Karpas-422 (cell line): ENCODE measurements around the gene KCNH5. TPM values are rescaled to one million over a fixed set of nuclear protein-coding genes. Genes with fewer than 3 reads are reported as not detected.

Source experiments
- DNase-seq: peaks from one replicate; pipeline ENCODE4 v3.0.0-alpha.2; 2015
- H2AFZ ChIP-seq: fragments of 200-600 bp; sonication (generic); 2 replicates; pipeline ENCODE4 v1.6.1; 2014; ENCODE audit warnings: antibody characterized with exemption, low read length, mixed read lengths
- H3K27ac ChIP-seq: fragments of 200-600 bp; sonication (generic); 2 replicates; pipeline ENCODE4 v1.5.1; 2014; ENCODE audit warnings: mild to moderate bottlenecking, low read length, moderate library complexity
- H3K27me3 ChIP-seq: fragments of 200-600 bp; sonication (generic); 2 replicates; pipeline ENCODE4 v1.6.1; 2014; ENCODE audit warnings: low read length, mixed read lengths
- H3K36me3 ChIP-seq: fragments of 200-600 bp; sonication (generic); 2 replicates; pipeline ENCODE4 v1.6.1; 2014; ENCODE audit warnings: low read length, mixed read lengths; ENCODE audit not compliant: insufficient read depth
- H3K4me1 ChIP-seq: fragments of 200-600 bp; sonication (generic); 2 replicates; pipeline ENCODE4 v1.6.1; 2014; ENCODE audit warnings: mild to moderate bottlenecking, low read length, mixed read lengths
- H3K4me2 ChIP-seq: fragments of 200-600 bp; sonication (generic); 2 replicates; pipeline ENCODE4 v1.6.1; 2014; ENCODE audit warnings: low read length, low read depth, mild to moderate bottlenecking; ENCODE audit not compliant: poor library complexity, severe bottlenecking
- H3K4me3 ChIP-seq: fragments of 200-600 bp; sonication (generic); 2 replicates; pipeline ENCODE4 v1.5.1; 2014; ENCODE audit warnings: mild to moderate bottlenecking, antibody characterized with exemption, low read length, mixed read lengths
- H3K79me2 ChIP-seq: fragments of 200-600 bp; sonication (generic); 2 replicates; pipeline ENCODE4 v1.6.1; 2014; ENCODE audit warnings: mild to moderate bottlenecking, low read length, mixed read lengths
- H3K9ac ChIP-seq: fragments of 200-600 bp; sonication (generic); 2 replicates; pipeline ENCODE4 v1.6.0; 2014; ENCODE audit warnings: low read length
- H3K9me2 ChIP-seq: fragments of 200-600 bp; sonication (generic), shearing (Covaris generic); replicated peaks from 2 replicates; pipeline ENCODE4 v1.6.0; 2014; ENCODE audit warnings: mild to moderate bottlenecking, low read length, moderate library complexity; ENCODE audit not compliant: insufficient read depth
- H3K9me3 ChIP-seq: fragments of 300-700, 200-600 bp; sonication (generic); 2 replicates; pipeline ENCODE4 v1.6.1; 2014; ENCODE audit warnings: low read length, mixed read lengths
- H4K20me1 ChIP-seq: fragments of 200-600 bp; sonication (generic); 2 replicates; pipeline ENCODE4 v1.6.1; 2014; ENCODE audit warnings: mild to moderate bottlenecking, antibody characterized with exemption, low read length, low read depth; ENCODE audit not compliant: insufficient read depth
- total RNA-seq: library from RNA; depleted of rRNA; stranded (reverse); fragments of >200 nt; shearing (Covaris generic); gene quantifications from 2 replicates; pipeline ENCODE4 v1.2.3, GENCODE V29; 2014; ENCODE audit warnings: low replicate concordance

The KCNH5 gene
- total RNA-seq, 1 experiment from 2014 or later = 0.04 TPM

GRCh38 chr14:62854951-62855350 lies 190.3 kb downstream of the KCNH5 start:
- Histone ChIP-seq H3K9ac (no peak overlapping the region), H2AFZ (no peak overlapping the region), H3K4me3 (no peak overlapping the region), H4K20me1 (no peaks in the 10 kb centered on the region), H3K4me1 (no peaks in the 10 kb centered on the region), H3K36me3 (no peaks in the 10 kb centered on the region), H3K79me2 (no peaks in the 10 kb centered on the region), H3K4me2 (no peak overlapping the region), H3K9me3 (no peaks in the 10 kb centered on the region), H3K27ac (no peak overlapping the region), H3K27me3 (no peaks in the 10 kb centered on the region), H3K9me2 (no peaks in the 10 kb centered on the region)
- no peak for DNase-seq

DNA sequence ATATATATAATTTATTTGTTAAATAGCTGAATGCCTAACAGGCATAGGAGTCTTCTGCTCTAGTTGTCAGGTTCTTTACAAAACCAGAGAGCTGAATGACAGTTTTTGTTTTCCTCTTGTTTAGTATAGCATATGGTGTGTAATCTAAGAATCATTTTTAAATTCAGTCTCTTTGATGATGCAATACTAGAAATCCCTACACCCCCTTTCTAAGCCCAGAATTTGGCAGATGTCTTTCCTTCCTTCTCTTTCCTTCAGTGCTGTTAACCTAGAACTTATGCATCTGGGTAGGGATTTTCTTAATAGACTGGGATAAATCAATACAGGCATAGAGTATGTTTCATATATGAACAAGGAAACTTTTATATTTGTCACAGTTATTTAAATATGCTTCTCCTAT lies 198.1 kb downstream of the KCNH5 start:
- DNase-seq = no peak
- no peaks in the 10 kb centered on the region for H4K20me1 ChIP-seq
- H3K27me3 ChIP-seq = no peaks in the 10 kb centered on the region
- no peaks in the 10 kb centered on the region for H3K9me3 ChIP-seq
- H3K27ac ChIP-seq = no peak overlapping the region
- H3K9ac ChIP-seq = no peak overlapping the region
- no peak overlapping the region for H3K4me2 ChIP-seq
- H3K36me3 ChIP-seq = no peaks in the 10 kb centered on the region
- H3K4me3 ChIP-seq = no peak overlapping the region
- no peaks in the 10 kb centered on the region for H3K4me1 ChIP-seq
- H3K79me2 ChIP-seq = no peaks in the 10 kb centered on the region
- no peak overlapping the region for H2AFZ ChIP-seq
- H3K9me2 ChIP-seq = no peaks in the 10 kb centered on the region

GRCh38 chr14:62844546-62844945 lies 200.7 kb downstream of the KCNH5 start:
- H3K4me1 ChIP-seq = no peaks in the 10 kb centered on the region
- no peaks in the 10 kb centered on the region for H3K27me3 ChIP-seq
- no peaks in the 10 kb centered on the region for H4K20me1 ChIP-seq
- H3K79me2 ChIP-seq = no peaks in the 10 kb centered on the region
- no peak overlapping the region for H2AFZ ChIP-seq
- no peak overlapping the region for H3K4me3 ChIP-seq
- no peak overlapping the region for H3K9ac ChIP-seq
- no peak overlapping the region for H3K4me2 ChIP-seq
- no peaks in the 10 kb centered on the region for H3K9me2 ChIP-seq
- DNase-seq = no peak
- no peaks in the 10 kb centered on the region for H3K36me3 ChIP-seq
- no peaks in the 10 kb centered on the region for H3K9me3 ChIP-seq
- no peak overlapping the region for H3K27ac ChIP-seq

GRCh38 chr14:62824086-62824485 lies 221.2 kb downstream of the KCNH5 start:
- Histone ChIP-seq H3K4me1 (no peaks in the 10 kb centered on the region), H4K20me1 (no peaks in the 10 kb centered on the region), H3K36me3 (no peaks in the 10 kb centered on the region), H3K9me3 (no peaks in the 10 kb centered on the region; the same call in 1 of the 2 replicates), H3K27me3 (no peaks in the 10 kb centered on the region; the same call in 1 of the 2 replicates), H3K4me2 (no peak overlapping the region), H2AFZ (no peak overlapping the region), H3K27ac (no peak overlapping the region), H3K9me2 (no peaks in the 10 kb centered on the region), H3K79me2 (no peaks in the 10 kb centered on the region), H3K9ac (no peak overlapping the region), H3K4me3 (no peak overlapping the region)
- DNase-seq = no peak

GRCh38 chr14:62819931-62820330 lies 225.3 kb downstream of the KCNH5 start:
- no peak overlapping the region for H3K4me3 ChIP-seq
- H3K27me3 ChIP-seq = no peaks in the 10 kb centered on the region

GRCh38 chr14:62807636-62808035 lies 237.6 kb downstream of the KCNH5 start:
- Histone ChIP-seq H3K9me3 (peaks cover 6% of the 10 kb centered on the region), H3K9me2 (no peaks in the 10 kb centered on the region; the same call in 1 of the 2 replicates), H4K20me1 (no peaks in the 10 kb centered on the region), H3K27me3 (peaks cover 3% of the 10 kb centered on the region; the same call in 1 of the 2 replicates), H3K79me2 (no peaks in the 10 kb centered on the region), H3K27ac (no peak overlapping the region), H3K4me3 (no peak overlapping the region), H3K4me1 (no peaks in the 10 kb centered on the region), H3K36me3 (no peaks in the 10 kb centered on the region), H3K9ac (no peak overlapping the region), H2AFZ (no peak overlapping the region), H3K4me2 (no peak overlapping the region)
- no peak for DNase-seq

More at GRCh38 chr14:62819931-62820330, 225.3 kb downstream of the KCNH5 start:
- Histone ChIP-seq H3K9ac (no peak overlapping the region), H3K4me1 (no peaks in the 10 kb centered on the region), H3K79me2 (no peaks in the 10 kb centered on the region), H3K36me3 (no peaks in the 10 kb centered on the region), H3K9me3 (peaks cover 7% of the 10 kb centered on the region), H3K4me2 (no peak overlapping the region), H2AFZ (no peak overlapping the region), H3K9me2 (no peaks in the 10 kb centered on the region), H4K20me1 (no peaks in the 10 kb centered on the region), H3K27ac (no peak overlapping the region)
- no peak for DNase-seq

- Histone ChIP-seq H3K79me2 (no peaks in the 10 kb centered on the region), H3K4me2 (no peak overlapping the region), H3K4me3 (no peak overlapping the region), H3K9me3 (no peaks in the 10 kb centered on the region), H3K27me3 (no peaks in the 10 kb centered on the region), H3K27ac (no peak overlapping the region), H4K20me1 (no peaks in the 10 kb centered on the region), H3K9me2 (no peaks in the 10 kb centered on the region), H3K36me3 (no peaks in the 10 kb centered on the region), H2AFZ (no peak overlapping the region), H3K4me1 (no peaks in the 10 kb centered on the region), H3K9ac (no peak overlapping the region)
- DNase-seq = no peak
Measured at GRCh38 chr14:62800577-62800976, 244.7 kb downstream of the KCNH5 start.

- Histone ChIP-seq H3K27me3 (no peaks in the 10 kb centered on the region), H3K4me1 (no peaks in the 10 kb centered on the region), H3K9me3 (no peaks in the 10 kb centered on the region), H3K4me2 (no peak overlapping the region), H3K27ac (no peak overlapping the region), H4K20me1 (no peaks in the 10 kb centered on the region), H3K79me2 (no peaks in the 10 kb centered on the region), H2AFZ (no peak overlapping the region), H3K4me3 (no peak overlapping the region), H3K9me2 (no peaks in the 10 kb centered on the region), H3K36me3 (no peaks in the 10 kb centered on the region), H3K9ac (no peak overlapping the region)
- DNase-seq = no peak
Measured at GRCh38 chr14:62796431-62796830, 248.8 kb downstream of the KCNH5 start.

GRCh38 chr14:62792578-62792977 lies 252.7 kb downstream of the KCNH5 start:
- Histone ChIP-seq H3K9me2 (no peaks in the 10 kb centered on the region), H3K4me1 (no peaks in the 10 kb centered on the region), H4K20me1 (no peaks in the 10 kb centered on the region), H3K4me3 (no peak overlapping the region), H3K9me3 (no peaks in the 10 kb centered on the region; the same call in 1 of the 2 replicates), H3K4me2 (no peak overlapping the region), H3K27ac (no peak overlapping the region), H3K36me3 (no peaks in the 10 kb centered on the region), H3K79me2 (no peaks in the 10 kb centered on the region), H2AFZ (no peak overlapping the region), H3K9ac (no peak overlapping the region), H3K27me3 (no peaks in the 10 kb centered on the region)
- no peak for DNase-seq
